ENCODE measurements around the gene CACUL1.

CACUL1 gene

GRCh38 chr10:118638680-118639079 is 116.1 kb downstream of the CACUL1 start:
- DNase-seq (ENCODE audit: low read depth in 2 of 2), result no peak

GRCh38 chr10:118635674-118636402 is 118.9 kb downstream of the CACUL1 start:
- no peak for DNase-seq (ENCODE audit: low read depth in 2 of 2)

GRCh38 chr10:118633786-118634185 is 121.0 kb downstream of the CACUL1 start:
- no peak for DNase-seq (ENCODE audit: low read depth in 2 of 2)

GRCh38 chr10:118629211-118629610 is 125.6 kb downstream of the CACUL1 start:
- no peak for DNase-seq (ENCODE audit: low read depth in 2 of 2)

- DNase-seq (ENCODE audit: low read depth in 2 of 2), result no peak
These were observed 126.4 kb downstream of the CACUL1 start for GRCh38 chr10:118628397-118628796.

- no peak for DNase-seq (ENCODE audit: low read depth in 2 of 2)
These were observed 127.8 kb downstream of the CACUL1 start for GRCh38 chr10:118626953-118627352.
